Liver (tissue), 3 donors: ENCODE data around the gene RRM2.

Source experiments
- ATF3 ChIP-seq: IDR thresholded peaks from 2 replicates; pipeline ENCODE4 v1.6.1; 2016; ENCODE audit warnings: antibody characterized with exemption
- CTCF ChIP-seq: fragments of 150-350 bp; IDR thresholded peaks from 2 replicates; pipeline ENCODE4 v1.5.1; 2017; ENCODE audit warnings: improper control_type of control experiment, low read depth, low read length; ENCODE audit not compliant: missing input control
- FOXA1 ChIP-seq: IDR thresholded peaks from 2 replicates; pipeline ENCODE4 v1.6.1; 2016; ENCODE audit warnings: antibody characterized with exemption
- GABPA ChIP-seq, 2 donors: IDR thresholded peaks in 1 of 2; conservative IDR thresholded peaks in 1 of 2; 2 replicates each; pipeline ENCODE4 v1.6.1; 2016; ENCODE audit warnings: antibody characterized with exemption in 2 of 2, mild to moderate bottlenecking in 1 of 2, moderate library complexity in 1 of 2
- HNF4A ChIP-seq, 2 donors: conservative IDR thresholded peaks; 2 replicates each; pipeline ENCODE4 v1.6.1; 2016; ENCODE audit warnings: antibody characterized with exemption in 2 of 2, mild to moderate bottlenecking in 2 of 2
- JUND ChIP-seq, 2 donors: IDR thresholded peaks; 2 replicates each; pipeline ENCODE4 v1.6.1; 2016; ENCODE audit warnings: antibody characterized with exemption in 2 of 2
- MAX ChIP-seq: IDR thresholded peaks from 2 replicates; pipeline ENCODE4 v1.6.1; 2016; ENCODE audit warnings: antibody characterized with exemption
- NR2F2 ChIP-seq: IDR thresholded peaks from 2 replicates; pipeline ENCODE4 v1.6.1; 2016; ENCODE audit warnings: antibody characterized with exemption
- REST ChIP-seq: IDR thresholded peaks from 2 replicates; pipeline ENCODE4 v1.6.1; 2016; ENCODE audit warnings: antibody characterized with exemption, mild to moderate bottlenecking
- SP1 ChIP-seq: IDR thresholded peaks from 2 replicates; pipeline ENCODE4 v1.6.1; 2018; ENCODE audit warnings: antibody characterized with exemption, mild to moderate bottlenecking
- TAF1 ChIP-seq: conservative IDR thresholded peaks from 2 replicates; pipeline ENCODE4 v1.6.1; 2016; ENCODE audit warnings: antibody characterized with exemption, mild to moderate bottlenecking
- YY1 ChIP-seq: IDR thresholded peaks from 2 replicates; pipeline ENCODE4 v1.6.1; 2016; ENCODE audit warnings: antibody characterized with exemption, mild to moderate bottlenecking
- ZBTB33 ChIP-seq: IDR thresholded peaks from 2 replicates; pipeline ENCODE4 v1.6.1; 2016; ENCODE audit warnings: antibody characterized with exemption
- donor health status: healthy.
- donor health status: healthy.

- TF ChIP-seq CTCF: no peak
- TF ChIP-seq TAF1: no peak
- TF ChIP-seq ATF3: no peak
- TF ChIP-seq REST: no peak
- no peak for TF ChIP-seq GABPA (IDR thresholded peaks at IDR 0.05 in 1 of 2, conservative IDR thresholded peaks at IDR 0.05 in 1 of 2)
- TF ChIP-seq SP1: no peak
- TF ChIP-seq ZBTB33: no peak
- no peak for TF ChIP-seq HNF4A (conservative IDR thresholded peaks at IDR 0.05)
- TF ChIP-seq YY1: no peak
- TF ChIP-seq NR2F2: no peak
- no peak for TF ChIP-seq JUND (IDR thresholded peaks at IDR 0.05)
- TF ChIP-seq FOXA1: no peak
- no peak for TF ChIP-seq MAX
Measured at GRCh38 chr2:10083692-10084211, 38.8 kb upstream of the RRM2 start.
